C1 segment of cervical spinal cord (tissue), 14 donors: ENCODE results near the gene RPSA.
"Not testable (repeated sequence)": the region's sequence is repeated elsewhere in the genome, so short reads cannot be mapped to it uniquely, and the experiment has no call there.

ENCODE experiments used
- DNase-seq, 14 donors: peaks; one replicate each; lab custom pipeline; 2025; lab: John Stamatoyannopoulos, UW

The RPSA gene

DNA sequence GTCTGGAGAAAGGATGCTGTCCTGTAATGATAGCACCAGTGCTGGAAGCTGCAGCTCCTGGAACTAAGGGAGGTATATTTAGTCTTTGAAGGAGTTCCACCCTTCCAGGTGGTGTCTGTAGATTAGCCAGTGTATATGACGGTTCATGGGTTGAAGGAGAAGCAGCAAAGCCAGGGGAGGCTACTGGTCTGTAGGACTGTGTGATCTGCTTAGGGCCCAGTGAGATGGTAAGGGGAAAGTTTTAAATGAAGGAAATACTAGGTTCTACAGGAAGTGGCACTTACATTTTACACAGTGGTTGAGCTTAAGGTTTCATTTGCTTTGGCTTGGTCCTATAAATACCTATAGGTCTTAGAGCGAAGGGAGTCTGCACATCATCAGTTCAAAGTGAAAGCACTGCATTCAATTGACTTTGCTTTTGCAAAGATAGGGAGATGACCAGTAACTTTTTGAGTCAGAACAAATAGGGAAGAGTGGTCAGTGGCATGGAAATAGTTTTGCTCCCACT is 17.7 kb upstream of the RPSA start:
- no peak for DNase-seq

GRCh38 chr3:39390181-39390580 is 16.3 kb upstream of the RPSA start:
- no peak for DNase-seq

DNA sequence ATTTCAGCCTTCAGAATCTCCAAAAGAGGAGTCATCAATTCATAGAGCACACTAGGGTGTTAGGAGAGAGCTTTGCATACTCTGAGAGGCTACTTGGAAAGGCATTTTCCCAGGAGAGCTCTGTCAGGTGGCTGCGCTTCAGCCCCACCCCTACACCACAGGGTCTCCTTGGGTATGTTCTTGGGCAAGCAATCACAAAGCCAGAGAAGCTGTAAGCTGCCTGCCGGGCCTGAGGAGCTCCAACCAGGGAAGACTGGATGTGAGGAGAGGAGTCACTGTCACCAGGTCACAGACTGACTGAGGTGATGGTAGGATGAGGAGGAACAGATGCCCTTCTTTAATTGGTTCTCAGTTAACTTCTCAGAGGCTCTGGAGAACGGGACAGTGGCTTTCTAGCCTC is 9.8 kb upstream of the RPSA start:
- DNase-seq = no peak

GRCh38 chr3:39398700-39399099 is 7.8 kb upstream of the RPSA start:
- DNase-seq = no peak

GRCh38 chr3:39401983-39402382 is 4.5 kb upstream of the RPSA start:
- DNase-seq = no peak

GRCh38 chr3:39404943-39405686 is 1.4 kb upstream of the RPSA start:
- no peak for DNase-seq

GRCh38 chr3:39405687-39406367 is 693 bp upstream of the RPSA start:
- no peak for DNase-seq

DNA sequence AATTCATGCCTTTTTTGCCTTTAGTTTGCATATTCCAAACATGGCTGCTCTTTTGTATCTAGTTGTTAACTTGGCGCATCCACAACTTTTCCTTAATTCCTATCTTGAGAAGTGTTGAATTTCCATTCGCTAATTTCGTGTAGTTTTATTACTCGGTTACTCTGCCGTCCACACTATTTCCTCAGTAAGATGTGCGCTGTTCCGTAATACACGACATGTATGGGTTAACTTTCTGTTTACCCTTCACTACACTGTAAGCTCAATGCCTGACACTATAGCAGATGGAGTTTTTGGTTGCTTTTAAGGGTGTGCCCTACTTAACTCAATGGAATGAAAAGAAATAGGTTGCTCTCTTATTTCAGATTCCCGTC is 724 bp downstream of the RPSA start:
- DNase-seq = no peak

DNA sequence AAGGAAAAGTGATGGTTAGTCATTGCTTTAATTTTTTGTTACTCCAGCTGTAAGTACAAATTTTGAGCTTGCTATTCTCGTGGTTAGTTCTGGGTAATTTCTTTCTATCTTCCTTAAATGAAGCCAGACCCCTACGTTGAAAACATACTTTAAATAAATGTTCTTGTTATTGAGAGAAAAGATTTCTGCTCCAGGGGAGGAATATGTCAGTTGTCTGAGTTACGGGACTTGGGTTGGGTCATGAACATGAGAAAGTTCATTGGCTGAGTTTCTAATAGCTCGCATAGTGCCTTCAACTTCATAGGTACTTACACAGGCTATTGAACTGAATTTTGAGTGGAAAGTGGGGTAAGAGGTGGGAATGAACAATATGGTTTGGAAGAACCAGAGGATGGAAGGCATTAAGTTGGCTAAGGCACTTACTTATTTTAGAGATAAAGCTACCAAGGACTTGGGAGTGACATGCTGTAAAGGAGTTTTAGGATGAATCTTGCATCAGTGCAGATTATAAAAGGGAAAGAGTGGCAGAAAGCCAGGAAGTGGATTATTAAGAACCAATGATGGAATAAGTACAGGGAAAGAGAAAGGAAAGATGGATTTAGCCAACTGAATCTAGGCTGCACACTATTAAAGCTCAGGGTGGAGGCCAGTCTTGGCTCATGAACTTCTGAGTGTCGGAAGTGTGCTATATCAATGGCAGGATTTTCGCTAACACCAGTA is 1.4 kb downstream of the RPSA start:
- no peak for DNase-seq

GRCh38 chr3:39408493-39409372 is 2.2 kb downstream of the RPSA start:
- DNase-seq = no peak

GRCh38 chr3:39409514-39410136 is 3.1 kb downstream of the RPSA start:
- DNase-seq = no peak

- DNase-seq = no peak
Observed at GRCh38 chr3:39410893-39411292, 4.4 kb downstream of the RPSA start.

GRCh38 chr3:39412668-39413260 is 6.2 kb downstream of the RPSA start:
- no peak for DNase-seq

DNA sequence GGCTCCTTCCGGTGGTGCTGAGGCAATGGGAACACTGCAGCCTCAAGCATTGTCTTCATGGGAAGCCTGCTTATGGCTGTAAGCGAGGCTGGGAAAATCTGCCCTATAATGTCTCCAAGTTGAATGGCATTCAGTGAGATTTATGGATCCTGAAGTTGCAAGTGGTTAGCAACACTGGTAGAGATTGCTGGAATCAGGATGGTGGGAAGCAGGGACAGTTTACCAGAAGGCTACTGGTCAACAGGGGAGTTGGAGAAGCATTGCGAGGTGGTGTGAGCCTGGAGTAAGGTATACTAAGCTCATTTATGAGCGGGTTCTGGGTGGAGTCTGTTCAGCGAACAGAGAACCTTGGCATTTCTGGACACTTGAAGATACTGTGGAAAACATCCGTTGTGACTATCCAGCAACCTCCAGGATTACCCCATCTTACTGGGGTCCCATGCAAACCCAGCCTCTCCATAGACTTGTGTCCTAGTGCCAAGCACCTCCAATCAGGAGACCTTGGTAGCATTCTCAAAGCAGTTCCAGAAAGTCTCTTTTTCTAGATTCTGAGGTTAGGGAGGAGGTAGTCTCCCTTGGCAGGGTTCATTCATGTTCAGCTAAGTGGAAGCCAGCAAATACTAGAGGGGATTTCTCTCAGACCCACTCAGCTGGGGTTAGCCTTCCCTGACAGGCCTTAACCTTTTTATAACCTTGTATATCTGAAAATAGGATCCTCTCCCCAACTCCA is 7.3 kb downstream of the RPSA start:
- DNase-seq = no peak

DNA sequence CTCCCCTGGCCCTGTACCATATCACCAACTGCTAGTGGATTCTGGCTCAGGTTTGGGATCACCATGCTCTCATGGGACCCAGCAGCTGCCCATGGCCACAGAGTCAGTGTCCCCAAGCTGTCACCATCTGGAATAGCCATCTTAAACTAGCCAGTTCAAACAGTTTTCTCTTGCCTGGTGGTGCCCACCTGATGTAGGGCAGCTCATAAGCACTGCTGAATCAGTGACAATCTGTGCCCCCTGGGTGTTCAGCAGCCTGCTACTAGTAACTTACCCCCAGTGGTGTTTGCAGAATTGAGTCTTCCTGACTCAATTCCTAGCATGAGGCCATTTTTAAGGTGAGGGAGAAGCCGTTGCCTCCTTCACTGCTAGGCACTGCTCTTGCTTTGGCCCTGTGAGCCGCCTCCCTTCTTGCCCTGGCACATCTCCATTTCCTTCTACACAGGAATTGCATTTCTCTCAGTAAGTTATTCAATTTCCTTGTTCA is 7.9 kb downstream of the RPSA start:
- no peak for DNase-seq

GRCh38 chr3:39415302-39415701 is 8.8 kb downstream of the RPSA start:
- DNase-seq = not testable (repeated sequence)

DNA sequence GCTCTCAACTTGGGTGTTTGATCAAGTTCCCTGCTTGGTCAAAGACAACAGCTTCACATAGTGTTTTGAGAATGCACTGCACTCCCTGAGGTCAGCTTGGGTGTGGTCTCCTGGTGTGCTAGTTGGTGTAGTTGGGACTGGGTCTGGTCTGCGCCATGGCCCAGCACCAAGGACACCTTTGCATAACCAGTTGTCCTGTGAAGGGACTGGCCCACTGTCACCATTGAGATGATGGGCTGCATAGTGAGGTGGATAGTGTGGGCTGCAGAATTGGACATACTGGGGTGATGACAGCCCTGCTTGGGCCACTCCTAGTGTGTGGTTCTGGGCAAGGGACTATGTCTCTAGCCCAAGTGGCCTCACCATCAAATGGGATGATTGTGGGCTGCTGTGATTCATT is 9.5 kb downstream of the RPSA start:
- DNase-seq = no peak

GRCh38 chr3:39416998-39417397 is 10.5 kb downstream of the RPSA start:
- DNase-seq = not testable (repeated sequence)

- not testable (repeated sequence) for DNase-seq
Observed at GRCh38 chr3:39418556-39419225, 12.2 kb downstream of the RPSA start.
